Measurements from ENCODE around the gene SLC7A14.
A peak's percentile ranks its signal among the peaks of the same experiment; 100 is the strongest.

The SLC7A14 gene

DNA sequence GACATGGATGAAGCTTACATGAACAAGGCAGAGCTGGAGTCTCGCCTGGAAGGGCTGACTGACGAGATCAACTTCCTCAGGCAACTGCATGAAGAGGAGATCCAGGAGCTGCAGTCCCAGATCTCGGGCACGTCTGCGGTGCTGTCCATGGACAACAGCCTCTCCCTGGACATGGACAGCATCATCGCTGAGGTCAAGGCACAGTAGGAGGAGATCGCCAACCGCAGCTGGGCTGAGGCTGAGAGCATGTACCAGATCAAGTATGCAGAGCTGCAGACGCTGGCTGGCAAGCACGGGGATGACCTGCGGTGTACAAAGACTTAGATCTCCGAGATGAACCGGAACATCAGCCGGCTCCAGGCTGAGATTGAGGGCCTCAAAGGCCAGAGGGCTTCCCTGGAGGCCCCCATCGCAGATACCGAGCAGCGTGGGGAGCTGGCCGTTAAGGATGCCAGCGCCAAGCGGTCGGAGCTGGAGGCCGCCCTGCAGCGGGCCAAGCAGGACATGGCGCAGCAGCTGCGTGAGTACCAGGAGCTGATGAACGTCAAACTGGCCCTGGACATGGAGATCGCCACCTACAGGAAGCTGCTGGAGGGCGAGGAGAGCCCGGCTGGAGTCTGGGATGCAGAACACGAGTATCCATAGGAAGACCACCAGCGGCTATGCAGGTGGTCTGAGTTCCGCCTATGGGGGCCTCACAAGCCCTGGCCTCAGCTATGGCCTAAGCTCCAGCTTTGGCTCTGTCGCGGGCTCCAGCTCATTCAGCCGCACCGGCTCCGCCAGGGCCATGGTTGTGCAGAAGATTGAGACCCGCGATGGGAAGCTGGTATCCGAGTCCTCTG, 89.6 kb downstream of the SLC7A14 start:
- no peak for DNase-seq

DNA sequence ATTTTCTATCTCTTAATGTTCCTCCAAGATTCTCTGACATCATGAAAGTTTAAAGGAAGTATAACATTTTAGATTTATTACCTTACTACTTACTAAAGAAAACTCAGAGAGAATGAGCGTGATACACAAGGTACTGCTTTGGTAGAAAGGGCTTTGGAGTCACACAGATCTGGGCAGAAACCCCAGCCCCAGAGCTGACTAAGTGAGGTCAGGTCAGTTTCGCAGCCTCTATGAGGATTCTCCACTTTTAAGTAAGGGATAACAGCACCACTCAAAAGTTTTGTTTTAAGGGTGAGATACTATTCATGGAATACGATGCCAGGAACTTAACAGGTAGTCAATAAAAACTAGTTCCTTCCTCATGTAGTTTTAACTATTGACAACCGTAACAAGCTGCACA, 91.1 kb downstream of the SLC7A14 start:
- no peak for DNase-seq

DNA sequence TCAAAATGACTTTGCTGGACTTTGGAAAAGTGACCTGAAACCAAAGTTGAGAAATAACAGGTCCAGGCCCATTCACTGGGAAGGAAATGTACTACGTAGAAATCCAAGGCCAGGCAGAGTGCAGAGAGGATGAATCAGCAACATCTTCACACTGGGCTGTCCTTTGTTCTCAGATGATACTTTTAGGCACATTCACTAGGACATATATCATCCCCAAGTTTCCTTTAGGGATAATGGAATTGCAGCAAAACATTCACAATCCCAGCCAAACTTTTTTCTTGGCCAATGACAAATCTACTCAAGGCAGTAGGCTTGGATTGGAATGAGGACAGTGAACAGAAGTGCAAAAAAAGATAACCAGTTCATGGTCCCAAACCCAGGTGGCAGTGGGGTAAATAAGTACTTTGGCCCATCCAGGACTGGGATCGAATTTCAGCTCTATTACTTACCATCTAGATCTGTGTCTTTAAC, 92.1 kb downstream of the SLC7A14 start:
- DNase-seq, result no peak

DNA sequence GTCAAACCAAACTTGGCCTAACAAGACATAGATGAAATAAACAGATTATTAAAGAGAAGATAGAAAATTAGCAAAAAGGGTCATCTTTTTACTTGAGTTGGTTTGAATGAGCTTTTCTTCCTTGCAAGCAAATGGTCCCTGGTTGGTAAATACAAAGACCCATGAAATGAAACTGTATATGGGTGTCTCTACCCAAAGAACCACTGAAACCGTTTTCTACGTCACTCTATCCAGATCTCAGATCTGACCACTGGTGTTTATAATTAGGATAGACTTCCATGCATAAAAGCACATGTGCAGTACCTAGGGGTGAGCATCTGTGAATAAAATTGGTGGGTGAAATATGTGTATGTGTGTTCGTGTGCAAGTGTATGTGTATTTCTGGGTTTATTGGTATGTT, 94.0 kb downstream of the SLC7A14 start:
- no peak for DNase-seq

DNA sequence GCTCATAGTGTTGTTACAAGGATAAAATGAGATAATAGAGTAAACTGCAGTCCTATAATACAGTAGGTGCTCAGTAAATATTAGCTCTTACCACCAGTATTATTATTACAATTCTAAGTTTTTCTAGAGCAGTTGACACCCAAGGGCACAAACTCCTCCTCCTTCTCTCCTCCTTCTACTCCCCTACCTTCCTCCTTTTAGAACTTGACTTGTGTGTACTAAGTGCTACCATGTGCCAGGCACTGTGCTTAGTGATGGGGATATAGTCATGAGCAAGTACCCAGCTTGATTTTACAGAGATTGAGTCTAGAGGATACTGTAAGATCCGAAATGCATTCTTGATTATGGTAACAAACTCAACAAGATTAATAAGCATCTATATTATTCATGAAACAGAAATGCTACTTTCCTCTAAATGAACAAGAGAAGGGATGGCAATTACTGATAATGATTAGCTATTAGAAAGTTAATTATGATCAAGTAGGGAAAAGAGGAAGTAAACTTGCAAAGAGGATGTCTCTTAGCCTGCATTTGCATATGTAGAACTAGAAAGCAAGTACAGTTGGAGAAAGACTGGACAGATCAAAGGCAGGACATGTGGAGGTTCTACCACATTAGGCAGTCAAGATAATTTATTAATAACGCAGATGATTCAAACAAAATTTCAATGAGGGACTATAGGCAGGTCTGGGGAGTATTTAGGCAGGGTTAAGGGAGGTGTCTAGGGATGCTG, 94.9 kb downstream of the SLC7A14 start:
- DNase-seq, result no peak

DNA sequence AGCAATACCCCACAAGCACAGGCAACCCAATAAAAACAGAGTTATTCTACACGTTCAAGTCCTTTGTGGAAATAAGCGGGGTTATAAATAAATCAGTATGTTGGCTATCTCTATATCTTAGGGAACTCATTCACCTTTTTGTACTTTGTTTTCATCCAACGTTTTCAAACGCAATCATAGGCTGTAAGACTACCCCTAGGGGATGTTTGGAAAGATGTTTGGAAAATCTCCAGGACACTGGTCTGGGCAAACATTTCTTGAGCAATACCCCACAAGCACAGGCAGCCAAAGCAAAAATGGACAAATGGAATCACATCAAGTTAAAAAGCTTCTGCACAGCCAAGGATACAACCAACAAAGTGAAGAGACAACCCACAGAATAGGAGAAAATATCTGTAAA, 97.1 kb downstream of the SLC7A14 start:
- DNase-seq, result no peak

DNA sequence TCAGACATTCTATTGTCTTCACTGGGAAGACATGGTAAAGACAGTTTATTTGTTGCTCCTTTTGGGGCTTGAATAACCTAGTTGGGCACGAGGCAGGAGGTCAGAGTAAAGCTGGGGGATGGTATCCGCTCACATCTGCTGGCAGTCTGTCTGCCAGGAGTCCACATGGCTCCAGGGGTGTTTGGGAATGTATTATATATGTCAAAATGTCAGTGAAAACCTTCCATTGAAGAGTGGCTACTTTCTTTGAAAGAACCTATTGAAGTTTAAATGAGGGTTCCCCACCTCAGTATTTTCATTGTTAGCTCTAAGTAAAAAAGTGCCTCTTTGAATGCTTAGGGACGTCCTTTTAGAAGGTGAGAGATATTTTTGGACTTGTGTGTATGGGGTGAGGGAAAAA, 98.8 kb downstream of the SLC7A14 start:
- DNase-seq, result no peak

DNA sequence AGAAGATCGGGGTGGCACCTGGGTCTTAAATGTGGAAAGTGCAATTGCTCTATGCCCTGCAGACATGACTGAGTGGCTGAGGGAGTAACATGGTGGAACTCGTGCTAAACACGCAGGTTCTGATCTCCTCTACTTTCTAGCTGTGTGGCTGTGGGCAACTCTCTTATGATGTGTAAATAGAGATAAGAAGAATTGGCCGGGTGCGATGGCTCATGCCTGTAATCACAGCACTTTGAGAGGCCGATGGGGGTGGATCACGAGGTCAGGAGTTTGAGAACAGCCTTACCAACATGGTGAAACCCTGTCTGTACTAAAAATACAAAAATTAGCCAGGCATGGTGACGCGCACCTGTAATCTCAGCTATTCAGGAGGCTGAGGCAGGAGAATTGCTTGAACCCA, 99.5 kb downstream of the SLC7A14 start:
- DNase-seq, result no peak

DNA sequence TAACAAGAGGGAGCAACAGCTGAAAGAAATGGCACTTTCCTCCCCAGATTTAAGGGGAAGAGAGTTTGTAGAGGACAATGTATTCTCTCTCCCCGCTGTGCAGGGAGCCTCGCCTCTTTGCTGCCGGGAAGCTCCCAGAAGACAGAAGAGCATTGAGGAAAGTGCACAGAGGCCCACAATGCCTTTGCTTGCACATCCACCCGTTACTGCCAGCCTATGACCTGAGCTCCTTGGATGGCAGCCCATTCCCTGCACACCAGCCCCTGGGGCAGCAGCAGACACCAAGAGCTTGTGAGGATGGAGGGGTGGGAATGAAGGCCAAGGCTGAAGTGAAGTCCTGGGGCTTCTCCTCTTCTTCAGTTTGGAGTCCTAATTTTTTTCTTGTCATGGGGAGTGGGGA, 100.2 kb downstream of the SLC7A14 start:
- no peak for DNase-seq

DNA sequence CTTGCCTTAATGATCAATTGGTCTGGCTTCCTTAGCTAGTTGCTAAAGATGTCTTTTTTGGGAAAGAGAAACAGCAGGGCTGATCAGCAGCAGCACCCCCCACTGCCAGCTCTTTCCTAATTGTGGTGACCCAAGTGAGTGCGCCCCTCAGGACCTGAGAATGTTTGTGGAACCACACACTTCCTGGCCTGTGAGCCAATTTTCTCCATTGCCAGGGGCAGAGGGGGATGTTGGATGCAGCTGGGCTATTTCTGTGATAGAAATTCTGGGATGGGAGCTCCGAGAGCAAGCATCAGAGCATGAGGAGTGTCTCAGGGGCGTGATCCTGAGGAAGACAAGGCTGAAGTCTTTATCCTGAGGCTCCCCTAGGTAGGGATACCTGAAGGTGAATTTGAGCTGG, 100.6 kb downstream of the SLC7A14 start:
- no peak for DNase-seq

DNA sequence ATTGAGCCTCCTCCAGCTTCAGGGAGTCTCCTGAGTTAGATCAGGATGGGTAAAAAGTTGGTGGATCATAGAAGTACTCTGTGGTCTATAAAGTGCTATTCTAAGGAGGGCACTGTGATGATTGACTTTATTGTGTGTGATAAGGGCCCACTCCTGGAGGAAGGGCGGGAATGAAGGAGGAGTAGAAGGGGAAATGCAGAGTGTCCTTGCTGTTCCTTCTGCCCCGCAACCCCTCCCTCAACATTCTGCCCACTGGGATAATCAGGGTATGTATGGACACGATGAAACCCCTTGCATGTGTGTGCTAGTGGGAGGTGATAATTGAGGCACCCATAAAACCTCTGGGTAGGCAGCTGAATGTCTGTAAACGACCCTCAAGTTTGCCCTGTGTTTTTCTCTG, 101.0 kb downstream of the SLC7A14 start:
- DNase-seq, result no peak

DNA sequence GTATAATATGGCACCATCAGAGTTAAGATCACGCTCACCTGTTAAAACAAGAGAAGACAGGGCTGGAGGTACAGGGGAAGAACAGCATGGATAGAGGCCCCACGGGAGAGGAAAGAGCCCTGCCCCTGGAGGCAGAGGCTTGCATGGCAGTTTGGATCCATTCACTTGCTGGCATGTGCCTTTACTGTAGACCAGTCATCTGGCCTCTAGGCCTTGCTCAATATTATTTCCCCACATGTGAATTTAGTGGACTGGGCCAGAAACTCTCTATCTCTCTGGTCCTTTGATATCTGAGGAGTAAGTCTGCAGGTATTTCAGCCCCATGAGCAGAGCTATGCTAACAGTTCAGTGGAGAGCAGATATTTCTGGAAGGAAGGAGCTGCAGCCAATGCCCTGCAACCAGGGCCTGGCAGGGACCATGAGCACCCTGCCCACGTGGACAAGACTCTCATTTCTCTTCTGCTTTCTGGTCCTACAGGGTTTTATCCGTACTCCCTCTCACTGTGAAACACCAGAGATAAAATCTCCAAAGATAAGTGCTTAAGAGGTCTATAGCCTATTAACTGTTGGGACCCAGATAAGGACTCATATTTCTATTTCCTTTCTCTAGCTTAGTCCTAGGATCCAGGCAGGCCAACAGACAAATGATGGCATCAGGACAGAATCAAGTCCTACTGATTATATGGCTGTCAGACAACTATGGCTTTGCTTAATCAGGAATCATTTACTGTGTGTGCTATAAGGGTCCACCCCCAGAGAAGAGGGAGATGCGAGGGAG, 102.2 kb downstream of the SLC7A14 start:
- DNase-seq, result no peak

DNA sequence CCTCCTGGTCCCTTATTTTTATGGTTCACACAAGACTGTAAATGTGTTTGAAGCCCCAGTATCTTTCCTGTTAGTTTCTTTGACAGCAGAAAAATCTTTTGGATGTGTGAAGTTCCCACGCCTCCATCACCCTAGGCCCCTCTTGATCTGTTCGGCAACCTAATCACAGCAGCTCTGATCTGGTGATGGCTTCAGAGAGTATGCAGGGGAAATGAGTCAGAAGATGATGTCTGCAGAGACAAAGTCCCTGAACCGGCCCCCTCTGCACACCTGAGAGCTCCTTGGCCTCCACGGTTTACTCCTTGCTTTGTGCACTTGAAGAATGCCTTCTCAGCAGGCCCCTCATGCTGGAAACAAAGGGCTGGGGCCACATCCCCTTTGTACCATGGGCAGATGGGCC, 103.7 kb downstream of the SLC7A14 start:
- no peak for DNase-seq

DNA sequence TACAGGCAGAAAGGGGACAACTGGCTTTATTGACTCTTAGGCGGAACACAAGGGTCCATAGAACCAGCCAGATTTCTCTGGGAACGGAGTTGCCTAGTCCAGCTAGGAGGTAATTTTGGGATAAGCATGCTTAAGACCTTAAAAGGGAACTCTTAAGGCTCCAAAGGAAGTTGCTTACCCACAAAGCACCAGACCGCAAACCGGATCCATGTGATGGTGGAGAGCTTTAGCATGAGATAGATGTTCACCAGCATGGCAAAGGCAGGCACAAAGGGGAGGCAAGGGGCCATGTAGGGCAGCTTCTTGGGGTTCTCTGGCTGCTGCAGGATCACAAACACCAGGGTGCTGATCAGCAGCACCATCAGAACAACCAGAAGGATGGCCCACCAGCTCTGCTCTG, 105.8 kb downstream of the SLC7A14 start:
- DNase-seq, result peak; percentile 60

DNA sequence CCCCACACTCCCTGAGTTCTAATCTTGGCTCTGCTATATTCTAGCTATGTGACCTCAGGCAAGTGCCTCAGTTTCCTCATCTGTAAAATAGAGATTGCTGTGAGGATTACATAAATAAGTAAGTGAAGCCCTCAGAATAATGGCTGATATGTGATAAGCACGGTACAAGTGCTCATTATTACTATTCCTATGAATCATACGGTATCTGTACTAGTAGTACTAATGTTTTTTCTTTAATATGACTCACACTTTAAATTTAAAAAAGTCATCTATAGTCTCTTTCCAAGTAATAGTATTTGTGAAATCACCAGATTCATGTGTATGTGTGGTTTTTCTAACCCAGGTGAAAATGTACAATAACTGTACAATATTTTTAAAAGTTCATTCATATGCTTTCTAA, 108.5 kb downstream of the SLC7A14 start:
- no peak for DNase-seq

DNA sequence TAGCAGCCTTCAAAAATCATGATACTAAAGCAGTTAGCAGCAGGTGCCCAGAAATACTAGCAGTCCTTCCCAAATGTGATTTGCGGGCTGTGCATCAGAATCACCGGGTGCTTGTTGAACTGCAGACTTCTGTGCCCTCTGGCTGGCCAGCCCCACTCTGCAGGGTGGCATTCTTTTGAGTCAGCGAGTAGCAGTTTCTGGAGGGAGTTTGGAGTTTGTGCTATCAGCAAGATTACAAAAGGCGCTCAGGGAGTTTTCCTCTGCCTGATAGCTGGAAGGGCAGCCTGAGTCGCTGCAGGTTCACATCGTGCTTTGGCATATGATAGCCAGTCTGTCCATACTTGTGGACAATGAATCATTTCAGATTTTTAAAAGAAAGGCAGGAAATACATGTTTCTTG, 109.6 kb downstream of the SLC7A14 start:
- no peak for DNase-seq

DNA sequence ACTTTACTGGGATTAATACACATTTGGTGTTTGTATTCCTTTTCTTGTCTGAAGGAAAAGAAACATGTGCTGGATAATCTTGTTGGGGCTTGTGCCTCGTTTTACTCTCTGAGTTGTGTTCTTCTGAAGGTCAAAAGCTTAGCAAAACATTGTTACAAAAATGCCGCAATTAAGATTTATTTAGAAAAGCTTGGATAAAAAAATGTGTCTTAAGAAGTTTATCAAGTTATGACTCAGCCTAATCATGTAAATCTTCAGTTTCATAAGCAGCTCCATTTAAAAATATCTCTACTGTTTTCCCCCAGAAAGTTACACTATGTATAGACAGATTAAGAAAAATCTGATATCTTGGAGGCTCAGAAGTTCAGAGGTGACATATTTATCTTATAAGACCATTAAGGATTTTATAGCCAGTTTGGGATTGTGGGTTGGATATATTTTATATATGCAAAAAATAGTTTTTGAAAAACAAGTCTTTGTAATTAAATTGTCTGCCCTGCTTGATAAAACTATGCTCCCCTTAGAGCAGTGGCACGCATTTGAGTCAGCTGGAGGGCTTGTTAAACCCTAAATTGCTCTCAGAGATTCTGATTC, 110.7 kb downstream of the SLC7A14 start:
- DNase-seq, result no peak

DNA sequence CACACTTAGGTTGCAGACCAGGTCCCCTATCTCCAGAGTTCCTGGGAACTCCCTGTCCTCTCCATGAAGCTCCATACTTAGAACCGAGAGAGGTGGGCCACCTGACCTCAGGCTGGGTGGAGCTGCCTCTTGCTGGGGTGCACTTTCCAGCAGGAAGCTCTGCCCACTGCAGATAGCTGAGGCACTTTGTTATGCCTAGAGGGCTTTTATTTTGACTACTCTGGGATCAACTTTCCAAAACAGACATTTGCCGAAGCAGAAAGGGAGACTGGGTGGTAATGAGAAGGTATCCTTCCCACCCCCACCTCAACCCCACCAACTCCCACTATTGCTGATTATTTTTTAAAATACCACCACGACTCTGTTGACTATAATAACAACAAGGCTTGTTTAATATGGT, 112.5 kb downstream of the SLC7A14 start:
- no peak for DNase-seq

DNA sequence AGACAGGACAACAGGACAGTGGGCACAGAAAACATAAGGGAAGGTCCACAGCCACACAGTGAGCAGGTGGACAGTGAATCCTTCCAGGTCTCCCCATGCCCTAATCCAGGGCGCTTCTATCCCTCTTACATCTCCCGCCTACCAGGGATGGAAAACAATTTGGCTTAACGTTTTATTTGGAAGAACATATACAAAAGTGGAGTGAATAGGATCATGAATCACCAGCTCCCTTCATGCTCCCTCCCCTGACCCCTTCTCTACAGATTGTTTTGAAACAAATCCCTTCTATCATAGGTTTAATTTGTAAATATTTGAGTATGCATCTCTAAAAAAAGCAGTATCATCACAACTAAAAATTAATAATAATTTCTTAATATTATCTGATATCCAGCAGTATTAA, 114.7 kb downstream of the SLC7A14 start:
- no peak for DNase-seq

DNA sequence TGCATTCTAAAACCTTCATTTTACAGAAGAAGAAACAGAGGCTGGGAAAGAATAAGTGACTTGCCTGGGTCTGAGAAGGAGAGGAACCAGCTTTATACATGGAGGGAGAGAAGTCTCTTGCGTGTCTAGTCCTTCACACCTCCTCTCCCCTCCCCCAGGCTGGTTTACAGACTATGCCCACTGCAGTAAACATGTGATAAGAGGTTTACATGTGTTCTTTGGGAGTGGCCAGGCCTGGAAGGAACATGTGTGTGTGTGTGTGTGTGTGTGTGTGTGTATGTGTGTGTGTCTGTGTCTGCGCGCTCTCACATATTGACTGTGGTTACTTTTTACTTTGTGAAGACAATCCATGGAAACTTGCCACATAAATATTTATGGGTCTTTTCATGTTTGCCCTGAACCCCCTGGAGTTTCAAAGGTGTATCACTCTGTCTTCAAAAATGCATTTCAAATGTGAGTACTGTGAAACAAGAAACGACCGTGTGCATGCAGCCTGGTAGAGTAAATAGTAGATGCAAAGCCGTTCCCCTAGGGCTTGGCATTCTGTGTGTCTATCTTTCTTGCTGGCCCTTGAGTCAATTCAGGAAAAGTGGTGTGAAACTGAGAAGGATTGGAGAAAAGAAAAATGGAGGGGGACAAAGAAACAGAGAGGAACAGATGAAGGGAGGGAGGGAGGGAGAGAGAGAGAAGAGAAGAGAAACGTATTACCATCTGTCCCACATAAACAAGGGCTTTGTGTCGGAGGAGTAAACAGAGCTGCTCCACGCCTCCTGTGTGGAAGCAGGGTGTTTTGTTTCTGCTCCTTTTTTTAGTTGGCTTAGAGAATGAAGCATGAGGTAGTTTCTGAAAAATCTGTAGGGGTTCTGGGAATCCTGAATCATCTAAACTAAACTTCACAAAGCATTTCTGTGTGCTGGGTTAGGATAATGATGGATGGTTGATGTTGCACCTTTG, 115.5 kb downstream of the SLC7A14 start:
- DNase-seq, result no peak

DNA sequence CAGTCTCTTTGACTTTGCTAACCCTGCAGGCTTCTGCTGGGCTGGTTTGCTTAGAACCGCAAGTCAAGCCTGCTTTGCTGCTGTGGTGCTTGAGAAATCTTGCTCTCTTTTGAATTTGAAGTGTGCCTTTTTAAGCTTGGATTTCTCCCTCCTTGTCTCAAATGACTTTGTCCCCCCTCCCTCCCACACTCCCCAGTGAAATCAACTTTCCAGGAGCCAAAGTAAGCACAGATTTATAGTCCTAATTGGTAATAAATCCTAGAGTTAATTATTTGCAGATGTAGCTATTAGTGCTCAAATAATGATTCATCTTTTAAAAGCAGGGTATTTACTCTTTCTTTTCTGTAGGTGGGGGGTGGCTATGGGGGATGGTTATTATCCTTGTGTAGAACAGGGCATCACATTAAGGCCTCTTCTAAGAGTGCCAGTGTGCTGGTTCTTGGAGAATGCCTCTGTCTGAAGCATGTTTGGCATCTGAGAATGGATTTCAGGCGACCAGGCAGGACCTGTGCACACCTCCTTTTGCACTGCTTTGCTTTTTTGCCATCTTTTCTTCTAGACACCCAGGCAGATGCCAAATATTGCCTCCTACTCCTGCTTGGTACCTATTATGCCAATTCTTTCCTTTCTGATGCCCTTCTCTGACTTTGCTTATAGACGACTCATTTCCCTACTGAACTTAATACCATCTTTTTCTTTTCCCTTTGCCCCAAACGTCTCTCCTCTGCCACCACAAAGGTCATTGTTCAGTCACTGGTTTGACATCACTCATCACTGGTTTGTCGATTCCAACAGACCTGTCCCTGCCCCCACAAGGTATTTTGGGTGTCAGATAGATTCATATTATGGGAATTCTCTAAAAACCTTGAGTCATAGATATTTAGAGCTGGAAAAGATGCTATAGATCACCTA, 116.5 kb downstream of the SLC7A14 start:
- no peak for DNase-seq

All from MV-4-11 (cell line).